Hypothalamus (tissue), 51 donors: ENCODE measurements around the gene ZDHHC4.
A peak's percentile ranks its signal among the peaks of the same experiment; 100 is the strongest.
"Not testable (repeated sequence)": the region's sequence is repeated elsewhere in the genome, so short reads cannot be mapped to it uniquely, and the experiment has no call there.

Source experiments
- DNase-seq, 51 donors: peaks; one replicate each; lab custom pipeline; 2025; lab: John Stamatoyannopoulos, UW

Gene ZDHHC4

GRCh38 chr7:6630007-6630849 is 53.0 kb downstream of the ZDHHC4 start:
- no peak for DNase-seq

- no peak for DNase-seq
Measured at GRCh38 chr7:6631605-6632004, 54.4 kb downstream of the ZDHHC4 start.

- DNase-seq = no peak
Measured at GRCh38 chr7:6634021-6634420, 56.8 kb downstream of the ZDHHC4 start.

- DNase-seq = not testable (repeated sequence)
Measured at GRCh38 chr7:6634971-6635370, 57.7 kb downstream of the ZDHHC4 start.

GRCh38 chr7:6636741-6637543 is 59.7 kb downstream of the ZDHHC4 start, which contains the start of gene ZNF316:
ZNF316 (plus strand) TSS chr7:6637318; CDS start chr7:6642410, 5,092 bp downstream.
- peak in 44 of 51 donors; percentile 8 to 83 (median 44) for DNase-seq

- DNase-seq = peak in 5 of 51 donors; percentile 3 to 19 (median 7)
Measured at GRCh38 chr7:6637544-6638229, 60.4 kb downstream of the ZDHHC4 start.
